Activated T-cell treated with anti-CD3 and anti-CD28 coated beads, Interleukin-2, amount 50 U/mL, for 48 hours (primary cell): ENCODE results near the gene SERPING1.
"Not testable (repeated sequence)": the region's sequence is repeated elsewhere in the genome, so short reads cannot be mapped to it uniquely, and the experiment has no call there.

Source experiments
- DNase-seq, 2 experiments: peaks; one replicate each; pipeline ENCODE4 v3.0.0-alpha.2; 2020

The SERPING1 gene

DNA sequence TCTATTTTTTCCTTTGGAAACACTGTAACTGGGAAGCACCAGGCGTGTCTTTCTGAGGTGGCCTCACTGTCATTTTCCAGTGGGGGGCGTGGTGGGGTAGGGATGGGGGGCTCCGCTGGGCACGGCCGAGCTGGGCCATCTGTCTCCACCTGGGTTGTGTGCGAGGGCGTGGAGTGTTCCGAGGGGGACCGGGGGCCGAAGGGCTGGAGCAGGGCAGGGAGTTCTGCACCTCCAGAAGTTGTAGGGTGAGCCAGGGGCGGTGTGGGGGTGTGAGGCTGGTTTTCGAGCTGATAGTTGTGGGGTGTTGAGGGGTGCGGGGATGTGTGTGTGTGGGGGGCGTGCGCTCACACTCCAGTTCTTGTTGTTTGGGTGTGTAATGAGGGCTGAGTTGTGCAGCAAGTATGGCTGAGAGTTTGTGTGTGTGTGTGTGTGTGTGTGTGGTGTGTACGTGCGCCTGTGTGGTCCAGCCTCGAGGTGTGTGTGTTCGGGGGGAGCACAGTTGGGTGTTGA is 41.4 kb downstream of the SERPING1 start:
- no peak for DNase-seq

DNA sequence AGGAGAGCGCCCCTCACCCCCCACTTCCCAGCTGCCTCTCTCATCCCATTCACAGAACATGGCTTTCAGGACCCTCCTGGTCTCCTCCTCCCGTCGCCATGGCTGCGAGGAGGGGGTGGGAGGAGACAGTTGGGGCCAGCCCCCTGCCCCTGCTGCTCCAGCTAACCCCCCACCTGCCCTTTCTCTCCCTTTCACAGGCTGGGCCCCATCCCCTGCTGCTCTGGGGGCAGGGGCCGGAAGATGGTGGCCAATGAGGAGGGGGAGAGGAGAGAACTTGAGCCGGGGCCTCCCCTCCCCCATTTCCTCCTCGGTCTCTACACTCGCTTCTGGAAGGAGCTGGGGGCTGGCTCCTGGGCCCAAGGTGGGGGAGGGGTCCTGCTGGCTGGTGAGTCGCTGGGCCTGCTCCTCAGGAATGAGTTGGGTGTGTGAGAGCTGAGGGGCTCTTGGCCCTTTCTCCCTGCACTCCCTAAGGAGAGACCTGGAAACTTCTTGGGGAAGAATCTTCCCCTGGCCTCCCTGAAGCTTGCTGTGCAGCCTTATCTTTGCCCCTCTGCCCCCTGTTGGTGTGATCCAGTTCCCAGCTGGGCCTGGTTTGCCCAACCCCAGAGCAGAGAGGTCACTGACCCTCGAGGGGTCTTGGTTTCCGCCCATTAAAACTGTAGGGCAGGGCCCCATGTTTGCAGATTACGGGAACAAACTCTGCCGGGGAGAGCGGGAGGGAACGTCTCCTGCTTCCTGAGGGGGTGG is 42.0 kb downstream of the SERPING1 start:
- DNase-seq, result no peak

DNA sequence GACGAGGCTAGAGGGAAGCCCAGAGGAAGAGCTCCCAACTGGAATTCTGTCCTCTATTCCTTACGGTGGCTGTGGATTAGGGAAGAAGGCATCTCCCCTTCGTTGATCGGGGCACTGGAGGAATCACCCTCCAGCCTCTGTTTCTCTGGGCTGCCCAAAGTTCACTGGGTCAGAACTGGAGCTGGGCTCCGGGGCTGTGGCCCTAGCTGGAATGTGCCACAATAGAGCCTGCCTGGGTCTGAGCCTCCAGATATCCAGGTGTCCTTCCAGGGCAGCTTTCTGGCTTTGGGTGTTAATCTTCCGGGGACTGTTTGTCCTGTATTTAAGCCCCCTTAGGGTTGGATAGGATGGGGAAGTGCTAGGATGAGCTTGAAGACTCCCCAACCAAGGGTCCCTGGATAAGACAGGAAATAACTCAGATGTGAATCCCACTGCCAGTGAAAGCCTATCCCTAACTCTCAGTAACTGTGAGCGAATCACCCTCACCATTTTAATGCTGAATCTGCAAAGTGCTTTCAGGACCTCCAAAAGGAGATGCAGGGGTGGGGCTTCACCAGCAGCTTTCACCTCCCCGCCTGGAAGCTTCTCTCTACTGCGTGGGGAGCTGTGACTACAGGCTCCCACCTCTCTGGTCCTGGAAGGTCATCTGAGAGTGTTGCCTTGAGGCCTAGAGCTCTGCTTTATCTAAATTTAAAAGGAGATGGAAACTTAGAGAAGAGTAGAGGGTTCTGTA is 42.7 kb downstream of the SERPING1 start:
- DNase-seq, result no peak

DNA sequence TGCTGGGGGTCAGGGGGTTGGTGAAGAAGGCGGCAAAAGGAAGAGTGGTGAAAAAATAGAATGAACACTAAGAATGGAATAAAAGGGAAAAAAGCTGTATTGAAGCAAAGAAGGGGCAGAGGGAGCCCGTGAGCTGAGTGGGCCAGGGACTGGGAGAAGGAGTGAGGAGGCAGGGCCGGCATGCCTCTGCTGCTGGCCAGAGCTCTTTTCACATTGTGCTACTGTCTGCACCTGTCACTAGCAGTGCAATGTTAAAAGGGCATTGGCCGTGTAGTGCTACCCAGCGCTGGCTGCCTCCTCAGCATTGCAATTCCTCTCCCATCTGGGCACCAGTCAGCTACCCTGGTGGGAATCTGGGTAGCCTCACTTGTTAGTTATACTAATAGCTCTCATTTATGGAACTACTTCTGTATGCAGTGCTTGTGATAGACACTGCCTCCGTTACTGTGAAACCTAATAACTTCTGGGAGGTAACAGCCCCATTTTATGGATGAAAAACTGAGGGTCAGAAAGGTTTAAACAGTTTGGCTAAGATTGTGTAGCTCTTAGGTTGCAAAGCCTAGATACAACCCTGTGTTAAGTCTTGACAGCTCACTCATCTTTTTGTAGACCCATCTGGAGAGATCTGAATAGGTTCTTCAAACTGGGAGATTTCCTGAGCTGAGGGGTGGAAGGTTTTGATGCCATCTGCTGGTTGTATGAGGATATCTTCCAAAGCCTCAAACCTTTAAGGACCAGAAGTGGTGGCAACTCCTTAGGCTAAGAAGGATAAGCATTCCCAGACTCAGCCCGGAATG is 43.7 kb downstream of the SERPING1 start:
- DNase-seq, result no peak

DNA sequence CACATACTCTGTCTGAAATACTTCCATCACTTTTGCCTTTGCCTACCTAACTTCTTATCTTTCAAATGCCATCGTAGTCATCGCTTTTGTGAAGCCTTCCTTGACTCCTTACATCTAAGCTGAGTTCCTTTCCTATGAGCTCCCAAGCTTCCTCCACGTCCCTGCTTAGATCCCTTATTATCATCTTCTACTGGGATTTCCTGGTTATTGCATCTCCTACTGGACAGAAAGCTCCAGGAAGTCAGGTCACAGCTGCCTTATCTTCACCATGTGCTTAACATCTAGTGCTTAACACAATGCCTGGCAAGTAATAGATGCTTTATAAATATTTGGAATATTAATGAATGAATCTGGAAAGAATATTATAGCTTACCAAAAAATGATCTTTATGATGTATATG is 46.3 kb downstream of the SERPING1 start:
- DNase-seq, result no peak

DNA sequence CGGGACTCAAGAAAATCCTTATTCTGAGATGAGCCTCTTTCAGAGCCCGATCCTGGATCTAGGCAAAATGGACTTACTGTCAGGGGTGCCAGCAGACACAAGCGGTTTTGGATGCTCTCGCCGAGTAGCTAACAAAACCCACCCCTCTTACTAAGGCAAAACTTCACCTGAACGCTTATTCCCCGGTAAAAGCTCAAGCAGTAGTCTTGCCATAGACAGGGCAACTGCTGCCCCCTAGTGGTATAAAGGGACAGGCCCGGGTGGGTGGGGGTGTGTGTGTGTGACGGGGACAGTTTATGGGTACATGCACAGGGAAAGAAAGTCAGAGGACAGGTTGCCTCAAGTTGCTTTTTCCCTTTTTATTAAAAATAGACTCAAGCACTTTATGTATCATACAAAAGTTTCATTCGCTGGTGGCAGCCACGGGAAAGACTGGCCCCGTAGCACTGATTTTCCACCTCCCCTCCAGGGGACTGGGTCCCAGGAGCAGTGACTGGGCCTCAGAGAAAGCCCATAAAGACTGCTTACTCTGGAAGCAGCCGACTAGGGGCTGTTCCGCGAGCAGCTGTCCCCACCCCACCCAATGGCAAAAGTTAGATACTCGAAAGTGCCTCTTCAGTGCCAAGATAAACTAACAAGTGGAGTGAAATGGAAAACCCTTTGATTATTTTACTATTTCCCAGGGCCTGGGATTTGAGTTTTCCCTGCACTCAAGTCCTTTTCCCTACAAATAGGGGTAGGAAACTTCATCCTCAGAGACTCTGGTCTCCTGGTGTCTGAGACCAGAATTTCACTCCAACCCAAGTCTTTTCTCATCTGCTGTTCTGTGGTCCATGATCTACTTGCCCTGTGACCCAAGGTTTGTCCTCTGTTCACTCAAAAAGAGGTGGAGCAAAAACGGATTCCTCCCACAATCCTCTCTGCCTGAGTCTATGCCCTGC is 47.5 kb downstream of the SERPING1 start:
- DNase-seq, result peak; percentile 92 to 94

DNA sequence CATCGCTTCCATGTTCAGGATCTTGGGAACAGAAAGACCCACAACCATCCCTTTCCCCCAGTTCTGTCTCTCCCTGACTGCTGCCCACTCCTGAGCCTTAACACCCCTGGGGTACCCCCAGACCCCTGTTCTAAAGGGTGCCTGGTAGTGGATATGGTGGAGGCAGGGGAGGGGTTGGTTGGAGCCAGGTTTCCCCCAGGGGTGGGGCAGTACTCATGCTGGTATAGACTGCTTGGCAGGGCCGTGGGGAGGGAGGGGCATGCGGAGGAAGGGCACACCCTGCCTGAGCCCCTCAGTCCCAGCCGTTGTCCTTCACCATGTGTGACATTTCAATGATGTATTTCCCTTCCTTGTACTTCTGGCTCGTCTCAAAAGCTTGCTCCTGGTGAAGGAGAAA is 48.2 kb downstream of the SERPING1 start:
- DNase-seq, result no peak

DNA sequence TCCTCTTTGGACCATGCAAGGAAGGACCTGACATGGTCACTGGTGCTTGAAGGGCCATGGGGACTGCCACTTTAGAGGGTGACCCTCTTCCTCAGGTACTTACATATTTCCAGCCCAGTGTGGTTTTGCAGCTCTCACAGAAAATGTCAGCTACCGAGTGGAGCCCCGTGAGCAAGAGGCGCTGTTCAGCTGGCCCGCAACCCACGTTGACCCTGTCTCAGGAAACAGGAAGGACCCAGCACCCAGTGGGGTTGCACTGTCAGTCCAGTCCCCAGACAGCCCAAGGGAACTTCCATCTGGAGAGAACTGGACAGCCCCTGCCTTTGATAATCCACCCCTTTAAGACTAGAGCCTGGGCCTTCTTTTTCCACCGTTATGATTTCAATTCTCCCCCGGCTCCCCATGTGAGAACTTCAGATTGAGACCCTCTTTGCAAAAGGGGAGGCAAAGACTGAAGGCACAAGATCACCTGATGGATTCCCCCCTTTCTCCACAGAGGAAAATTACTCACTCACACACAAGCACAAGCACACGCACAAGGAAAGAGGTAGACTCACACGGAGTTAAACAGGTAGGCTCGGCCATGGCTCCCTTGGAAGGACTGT is 48.8 kb downstream of the SERPING1 start:
- DNase-seq, result no peak

DNA sequence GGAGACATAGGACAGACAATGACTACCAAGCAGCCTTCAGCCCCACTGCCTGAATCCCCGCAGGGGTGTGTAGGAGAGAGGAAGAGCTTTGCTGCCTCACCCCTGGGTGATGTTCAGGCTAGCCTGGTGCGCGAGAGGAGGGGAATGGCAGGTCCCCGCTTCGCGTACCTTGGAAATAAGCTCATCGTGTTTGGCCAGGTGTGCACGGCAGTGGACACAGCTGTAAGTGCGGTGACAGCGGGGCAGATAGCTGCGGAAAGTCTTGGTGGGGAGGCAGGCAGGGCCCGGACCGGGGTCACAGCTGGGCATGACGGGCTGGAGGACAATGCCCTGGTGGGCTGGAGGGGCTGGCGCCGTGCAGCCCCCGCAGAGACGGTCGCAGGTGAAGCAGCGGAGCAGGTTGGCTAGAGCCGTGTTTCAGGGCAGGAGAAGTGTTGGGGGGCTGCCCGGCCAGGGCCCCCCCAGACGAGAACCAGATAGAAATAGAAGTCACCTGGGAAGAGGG is 49.4 kb downstream of the SERPING1 start:
- no peak for DNase-seq

DNA sequence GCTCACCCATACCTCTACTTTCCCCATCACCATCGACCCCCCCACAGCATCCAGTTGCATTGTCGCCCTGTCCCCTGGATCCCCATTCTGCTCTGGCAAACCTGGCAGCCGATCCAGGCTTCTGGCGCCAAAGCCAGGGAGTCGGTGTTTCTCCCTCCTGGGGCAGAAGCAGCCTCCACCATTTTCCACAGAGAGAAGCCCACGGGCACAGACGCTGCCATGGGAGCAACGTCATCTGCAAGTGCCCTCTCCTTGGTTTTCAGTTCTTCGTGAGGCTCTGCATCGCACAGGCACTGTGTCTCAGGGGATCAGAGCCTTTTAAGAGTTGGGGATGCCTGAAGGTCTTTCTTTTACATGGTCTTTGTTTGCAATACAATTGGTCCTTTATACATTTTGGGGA is 49.9 kb downstream of the SERPING1 start:
- no peak for DNase-seq

DNA sequence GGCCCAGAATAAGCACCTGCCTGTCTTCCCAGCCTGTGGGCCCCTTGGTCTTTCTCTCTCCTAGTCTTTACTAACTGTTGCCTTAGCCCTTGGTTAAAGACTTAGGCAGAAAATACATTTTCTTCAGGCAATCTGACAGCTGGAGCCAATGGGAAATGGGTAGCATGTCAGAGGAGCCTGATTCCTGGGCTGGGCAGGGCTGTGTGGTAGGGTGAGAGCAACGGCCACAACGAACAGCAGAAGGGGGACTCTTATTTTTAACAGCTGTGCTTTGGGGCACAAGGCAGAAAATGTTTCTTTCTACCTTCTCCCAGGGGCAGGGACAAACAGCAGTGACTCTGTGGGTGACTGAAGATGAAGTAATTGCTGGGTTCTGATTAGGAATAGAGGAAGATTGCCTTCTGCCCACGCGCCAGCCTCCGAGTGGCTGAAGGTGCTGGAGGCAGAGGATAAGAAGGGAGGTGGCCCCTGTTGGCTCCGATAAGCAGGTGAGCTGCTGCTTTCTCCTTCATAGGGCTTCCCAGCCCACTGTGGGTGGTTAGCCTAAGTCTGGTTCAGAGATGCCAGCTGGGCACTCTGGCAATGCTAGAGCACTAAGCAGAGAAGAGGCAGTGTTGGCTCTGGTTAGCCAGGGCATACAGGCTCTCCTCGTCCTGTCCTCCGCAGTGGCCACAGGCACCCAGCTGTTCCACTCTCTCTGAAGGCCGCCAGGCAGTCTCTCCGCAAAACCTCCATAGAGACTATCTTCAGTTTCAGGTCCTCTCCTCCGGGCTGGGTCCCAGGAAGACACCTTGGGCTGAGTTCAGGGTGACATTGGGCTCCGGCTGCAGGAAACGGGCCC is 50.7 kb downstream of the SERPING1 start:
- no peak for DNase-seq

DNA sequence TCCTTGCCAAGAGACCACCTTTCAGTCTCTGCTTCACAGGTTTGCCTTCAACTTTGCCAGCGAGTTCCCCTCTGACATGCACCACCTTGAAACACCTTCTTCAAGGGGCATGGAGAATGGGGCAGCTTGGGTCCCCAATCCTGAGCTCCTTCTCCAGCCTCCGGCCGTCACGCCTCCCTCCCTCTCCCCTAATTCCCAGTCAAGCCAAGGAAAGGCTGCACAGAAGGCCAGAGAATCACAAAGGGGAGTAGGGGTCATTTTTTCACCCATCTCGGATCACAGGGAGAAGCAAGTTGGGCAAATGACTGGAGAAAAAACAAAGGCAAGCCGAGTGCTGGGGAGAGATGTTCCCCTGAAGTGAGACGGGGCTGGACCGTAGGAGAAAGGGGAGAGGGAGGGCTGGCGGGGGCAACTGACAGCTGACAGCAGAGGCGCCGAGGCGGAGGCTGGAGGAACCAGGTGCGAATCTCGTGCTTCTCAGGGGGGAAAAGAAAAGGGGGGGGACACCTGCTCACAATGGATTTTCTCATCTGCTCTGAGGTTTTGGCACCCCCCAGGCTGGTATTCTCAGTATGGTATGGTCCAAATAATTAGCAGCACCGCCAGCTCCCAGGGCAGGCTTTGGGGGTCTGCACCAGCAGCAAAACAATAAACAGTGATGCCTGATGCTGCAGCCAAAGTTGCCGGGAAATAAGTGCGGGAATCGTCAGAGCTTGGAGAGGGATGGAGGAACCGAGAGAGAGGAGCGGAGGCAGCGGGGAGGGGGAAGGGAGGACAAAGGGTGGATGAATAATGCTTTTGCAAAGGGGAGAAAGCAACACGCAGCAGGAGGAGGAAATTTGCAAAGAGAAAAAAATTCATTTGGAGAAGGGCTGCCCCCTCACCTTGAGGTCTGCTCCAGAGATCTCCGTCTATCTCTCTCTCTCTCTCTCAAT is 51.6 kb downstream of the SERPING1 start:
- no peak for DNase-seq

DNA sequence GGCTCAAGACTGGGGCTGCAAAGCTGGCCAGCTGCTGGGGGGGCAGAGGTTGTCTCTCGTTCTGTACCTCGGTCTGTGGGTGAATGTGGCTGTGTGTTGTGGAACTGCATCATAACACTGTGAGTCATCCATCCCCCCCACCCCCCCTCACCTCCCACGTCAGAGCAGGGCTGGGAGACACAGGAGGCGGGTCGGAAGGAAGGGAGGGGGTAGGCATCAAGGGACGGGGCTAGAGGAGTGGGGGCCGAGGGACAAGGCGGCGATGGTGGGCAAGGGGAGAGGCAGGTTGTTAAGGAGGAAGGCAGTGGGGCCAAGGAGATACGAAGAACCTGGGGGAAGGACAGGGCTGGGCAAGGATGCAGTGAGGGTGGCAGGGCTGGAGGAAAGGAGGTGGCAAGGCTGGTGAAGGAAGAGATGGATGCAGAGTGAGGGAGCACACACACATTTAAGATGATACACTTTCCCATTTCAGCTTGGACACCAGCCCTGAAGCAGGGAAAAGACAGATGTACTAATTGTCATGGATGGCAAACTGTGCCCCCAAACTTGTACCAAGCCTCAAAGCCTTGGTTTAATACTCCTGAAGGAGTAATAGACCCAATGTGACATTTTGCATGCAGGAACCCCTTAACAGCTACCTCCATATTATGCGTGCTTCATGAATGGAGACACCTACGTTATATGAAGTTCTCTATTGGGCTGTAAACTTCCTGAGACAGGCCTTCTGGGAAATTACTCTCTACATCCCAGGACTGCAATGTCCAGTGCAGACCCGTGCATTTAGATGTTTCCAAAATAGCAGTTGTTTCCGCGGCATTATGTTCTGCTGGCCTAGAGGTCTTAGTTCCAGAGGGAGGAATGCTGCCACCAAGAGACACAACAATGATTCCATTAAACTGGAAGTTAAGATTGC is 52.6 kb downstream of the SERPING1 start, which contains the start of gene YPEL4:
Gene YPEL4 (minus strand): TSS at position 87 of the 913 bp plus-strand sequence. CDS start 2,805 bp downstream, outside the sequence.
- peak; percentile 64 to 65 for DNase-seq

DNA sequence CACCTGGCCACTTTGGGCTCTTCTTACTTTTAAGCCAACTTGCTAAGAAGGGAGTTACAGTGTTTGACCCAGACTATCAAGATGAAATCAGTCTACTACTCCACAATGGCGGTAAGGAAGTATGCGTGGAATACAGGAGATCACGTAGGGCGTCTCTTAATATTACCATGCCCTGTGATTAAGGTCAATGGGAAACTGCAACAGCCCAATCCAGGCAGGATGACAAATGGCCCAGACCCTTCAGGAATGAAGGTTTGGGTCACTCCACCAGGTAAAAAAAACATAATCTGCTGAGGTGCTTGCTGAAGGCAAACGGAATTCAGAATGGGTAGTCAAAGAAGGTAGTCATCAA is 53.2 kb downstream of the SERPING1 start:
- DNase-seq, result no peak

DNA sequence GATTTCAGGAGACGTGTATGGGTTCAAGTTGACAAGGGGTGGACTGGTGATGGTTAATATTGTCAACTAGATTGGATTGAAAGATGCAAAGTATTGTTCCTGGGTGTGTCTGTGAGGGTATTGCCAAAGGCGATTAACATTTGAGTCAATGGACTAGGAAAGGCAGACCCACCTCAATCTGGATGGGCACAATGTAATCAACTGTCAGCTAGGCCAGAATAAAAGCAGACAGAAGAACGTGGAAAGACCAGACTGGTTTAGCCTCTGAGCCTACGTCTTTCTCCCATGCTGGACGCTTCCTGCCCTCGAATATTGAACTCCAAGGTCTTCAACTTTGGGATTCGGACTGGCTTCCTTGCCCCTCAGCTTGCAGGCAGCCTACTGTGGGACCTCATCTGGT is 53.9 kb downstream of the SERPING1 start:
- no peak for DNase-seq

DNA sequence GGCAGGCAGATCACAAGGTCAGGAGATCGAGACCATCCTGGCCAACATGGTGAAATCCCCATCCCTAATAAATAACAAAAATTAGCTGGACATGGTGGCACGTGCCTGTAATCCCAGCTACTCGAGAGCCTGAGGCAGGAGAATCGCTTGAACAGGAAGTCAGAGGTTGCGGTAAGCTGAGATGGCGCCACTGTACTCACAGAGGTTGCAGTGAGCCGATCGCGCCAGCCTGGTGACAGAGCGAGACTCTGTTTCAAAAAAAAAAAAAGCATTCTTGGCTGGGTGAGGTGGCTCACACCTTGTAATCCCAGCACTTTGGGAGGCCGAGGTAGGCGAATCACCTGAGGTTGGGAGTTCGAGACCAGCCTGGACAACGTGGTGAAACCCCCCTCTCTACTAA is 54.7 kb downstream of the SERPING1 start:
- DNase-seq, result not testable (repeated sequence)

DNA sequence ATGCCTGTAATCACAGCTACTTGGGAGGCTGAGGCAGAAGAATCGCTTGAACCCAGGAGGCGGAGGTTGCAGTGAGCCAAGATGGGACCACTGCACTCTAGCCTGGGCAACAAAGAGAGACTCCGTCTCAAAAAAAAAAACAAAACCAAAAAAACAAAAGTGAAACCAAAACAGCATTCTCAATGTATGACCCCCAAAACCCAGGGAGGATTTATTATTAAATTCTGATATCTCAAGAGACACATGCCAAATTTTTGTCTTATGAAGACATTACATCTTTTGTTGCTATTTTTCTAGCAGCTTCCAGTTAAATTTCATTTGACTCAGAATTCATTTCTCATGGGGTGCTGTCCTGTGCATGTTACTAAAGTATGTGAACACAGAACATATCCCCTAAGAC is 55.2 kb downstream of the SERPING1 start:
- DNase-seq, result no peak

DNA sequence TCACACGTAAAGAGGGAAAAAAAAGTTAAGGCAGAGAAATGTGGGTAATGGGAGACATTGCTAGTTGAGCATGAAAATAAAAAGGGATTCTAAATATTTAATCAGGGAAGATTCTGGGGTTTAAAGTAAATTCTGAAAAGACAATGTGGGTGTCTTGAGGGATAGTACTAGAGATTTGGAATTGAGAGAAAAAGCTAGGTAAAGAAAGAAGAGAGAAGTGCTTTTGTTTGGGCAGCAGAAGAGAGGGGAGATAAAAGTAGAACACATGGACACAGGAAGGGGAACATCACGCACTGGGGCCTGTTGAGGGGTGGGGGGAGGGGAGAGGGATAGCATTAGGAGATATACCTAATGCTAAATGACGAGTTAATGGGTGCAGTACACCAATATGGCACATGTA is 55.7 kb downstream of the SERPING1 start:
- no peak for DNase-seq

DNA sequence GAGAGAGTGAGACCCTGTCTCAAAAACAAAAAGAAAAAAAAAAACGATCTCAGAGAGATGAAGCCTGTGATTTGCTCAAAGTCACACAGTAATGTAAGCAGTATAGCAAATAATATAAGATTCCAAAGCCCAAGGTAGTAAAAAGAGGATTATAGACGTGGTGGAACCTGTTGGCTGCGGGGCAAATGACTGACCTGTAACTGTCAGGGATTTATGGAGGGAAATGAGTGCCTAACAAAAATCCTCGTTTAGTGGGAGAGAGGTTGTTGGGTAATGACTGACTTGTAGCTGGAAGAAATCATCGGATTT is 59.4 kb downstream of the SERPING1 start:
- DNase-seq, result no peak
